Measurements from ENCODE around the gene XCL1. TPM values are rescaled to one million over a fixed set of nuclear protein-coding genes. Genes with fewer than 3 reads are reported as not detected.

XCL1 gene
- total and polyA plus RNA-seq, 2 donors (not counting 3 experiments of a cell fraction or from before 2014, with no cell fraction given) = not detected

- Histone ChIP-seq H3K27me3 (ENCODE audit: control insufficient read depth in 2 of 2, insufficient read depth in 2 of 2, low read length in 2 of 2) (peaks cover 0 to 4% of the 10 kb centered on the region in 2 experiments), H3K4me1 (ENCODE audit: control insufficient read depth, extremely low read depth, insufficient read depth, low read length) (no peaks in the 10 kb centered on the region), H3K9me1 (replicated peaks; ENCODE audit: control insufficient read depth, extremely low read depth, insufficient read depth, low read length) (no peaks in the 10 kb centered on the region), H3K4me2 (ENCODE audit: insufficient read depth, low read length) (no peak overlapping the region), H4K20me1 (replicated peaks; ENCODE audit: control insufficient read depth, extremely low read depth, insufficient read depth, low read length) (no peaks in the 10 kb centered on the region), H3K9me3 (replicated peaks; ENCODE audit: control insufficient read depth, insufficient read depth, low read length) (no peaks in the 10 kb centered on the region), H3K79me2 (ENCODE audit: control insufficient read depth, insufficient read depth, low read length) (no peaks in the 10 kb centered on the region), H3K4me3 (replicated peaks in 1 of 3; ENCODE audit: insufficient read depth in 1 of 3, low read depth in 1 of 3, low read length in 3 of 3) (no peak overlapping the region), H3K9ac (replicated peaks; ENCODE audit: extremely low read depth, insufficient read depth, low read length) (no peak overlapping the region), H3K36me3 (ENCODE audit: control insufficient read depth in 2 of 2, extremely low read depth in 1 of 2, insufficient read depth in 2 of 2, low read length in 2 of 2) (no peaks in the 10 kb centered on the region), H3K27ac (ENCODE audit: insufficient read depth, low read depth, low read length) (no peak overlapping the region), H2AFZ (ENCODE audit: low read depth, low read length) (no peak overlapping the region)
- no peak for DNase-seq (ENCODE audit: low read depth, low spot score)
- ChIA-PET POLR2A (no interaction called here), CTCF (interaction anchor here (2.0 to 2.6 kb wide), 2 partner anchors 11 to 735 kb away, joined by 10 to 15 read pairs; no protein-coding TSS in a partner anchor)
- TF ChIP-seq MYC (IDR thresholded peaks at IDR 0.05; ENCODE audit: low read depth, low read length) (no peak), POLR2A (IDR thresholded peaks at IDR 0.05; ENCODE audit: low read depth, low read length) (no peak), MAX (IDR thresholded peaks at IDR 0.05; ENCODE audit: insufficient read depth, insufficient read length) (no peak), POLR2AphosphoS5 (IDR thresholded peaks at IDR 0.05; ENCODE audit: insufficient read depth, low read depth, low read length) (no peak)
- BruUV-seq (replicated peaks) = no TSS peak
- intact Hi-C loops (cut with micrococcal nuclease) (no loop called here), dilution Hi-C loops (cut with MboI; ENCODE audit: extremely low pct_ligation_motif_present, low sequenced_read_pairs) (no loop called here)
- FAIRE-seq = no peak
Measured at GRCh38 chr1:168613691-168614231, 37.4 kb downstream of the XCL1 start.

GRCh38 chr1:168614235-168614634, 37.8 kb downstream of the XCL1 start:
- Histone ChIP-seq H3K9me1 (replicated peaks; ENCODE audit: control insufficient read depth, extremely low read depth, insufficient read depth, low read length) (no peaks in the 10 kb centered on the region), H3K27me3 (ENCODE audit: control insufficient read depth in 2 of 2, insufficient read depth in 2 of 2, low read length in 2 of 2) (peaks cover 0 to 4% of the 10 kb centered on the region in 2 experiments), H3K4me1 (ENCODE audit: control insufficient read depth, extremely low read depth, insufficient read depth, low read length) (no peaks in the 10 kb centered on the region), H4K20me1 (replicated peaks; ENCODE audit: control insufficient read depth, extremely low read depth, insufficient read depth, low read length) (no peaks in the 10 kb centered on the region), H3K9me3 (replicated peaks; ENCODE audit: control insufficient read depth, insufficient read depth, low read length) (no peaks in the 10 kb centered on the region), H2AFZ (ENCODE audit: low read depth, low read length) (no peak overlapping the region), H3K4me3 (replicated peaks in 1 of 3; ENCODE audit: insufficient read depth in 1 of 3, low read depth in 1 of 3, low read length in 3 of 3) (no peak overlapping the region), H3K4me2 (ENCODE audit: insufficient read depth, low read length) (no peak overlapping the region), H3K36me3 (ENCODE audit: control insufficient read depth in 2 of 2, extremely low read depth in 1 of 2, insufficient read depth in 2 of 2, low read length in 2 of 2) (no peaks in the 10 kb centered on the region), H3K27ac (ENCODE audit: insufficient read depth, low read depth, low read length) (no peak overlapping the region), H3K79me2 (ENCODE audit: control insufficient read depth, insufficient read depth, low read length) (no peaks in the 10 kb centered on the region), H3K9ac (replicated peaks; ENCODE audit: extremely low read depth, insufficient read depth, low read length) (no peak overlapping the region)
- no TSS peak for BruUV-seq (replicated peaks)
- ChIA-PET CTCF (interaction anchor here (0.5 to 2.6 kb wide), 5 partner anchors 11 to 1220 kb away, joined by 3 to 15 read pairs (median 4); no protein-coding TSS in a partner anchor), POLR2A (no interaction called here)
- FAIRE-seq (no peak), DNase-seq (ENCODE audit: low read depth, low spot score) (no peak)
- intact Hi-C loops (cut with micrococcal nuclease) (no loop called here), dilution Hi-C loops (cut with MboI; ENCODE audit: extremely low pct_ligation_motif_present, low sequenced_read_pairs) (no loop called here)
- TF ChIP-seq MYC (IDR thresholded peaks at IDR 0.05; ENCODE audit: low read depth, low read length) (no peak), POLR2A (IDR thresholded peaks at IDR 0.05; ENCODE audit: low read depth, low read length) (no peak), JUN (IDR thresholded peaks at IDR 0.05; ENCODE audit: borderline replicate concordance, insufficient read depth, insufficient read length, low read depth) (no peak), MAX (IDR thresholded peaks at IDR 0.05; ENCODE audit: insufficient read depth, insufficient read length) (no peak), CTCF (IDR thresholded peaks at IDR 0.05; ENCODE audit: extremely low read depth in 1 of 2, insufficient read depth in 1 of 2, low read depth in 1 of 2, low read length in 2 of 2) (no peak), EZH2 (IDR thresholded peaks at IDR 0.05; ENCODE audit: borderline replicate concordance, low read depth, low read length, severe bottlenecking) (no peak), GATA2 (IDR thresholded peaks at IDR 0.05; ENCODE audit: insufficient read depth, insufficient read length, low read depth, low read length) (no peak)

Measured in endothelial cell of umbilical vein (primary cell).